ENCODE data around the gene TPSB2.

TPSB2 gene

GRCh38 chr16:1218930-1219611 lies 10.9 kb downstream of the TPSB2 start:
- no peak for DNase-seq

GRCh38 chr16:1218061-1218929 lies 11.7 kb downstream of the TPSB2 start:
- DNase-seq: no peak

- no peak for DNase-seq
These were observed 12.5 kb downstream of the TPSB2 start for GRCh38 chr16:1217526-1217925.

- DNase-seq: no peak
These were observed 13.1 kb downstream of the TPSB2 start for GRCh38 chr16:1216681-1217400.

GRCh38 chr16:1216296-1216619 lies 13.7 kb downstream of the TPSB2 start:
- no peak for DNase-seq

- no peak for DNase-seq
These were observed 14.2 kb downstream of the TPSB2 start for GRCh38 chr16:1215574-1216295.

- DNase-seq: no peak
These were observed 15.3 kb downstream of the TPSB2 start for GRCh38 chr16:1214719-1215118.

- no peak for DNase-seq
These were observed 16.1 kb downstream of the TPSB2 start for GRCh38 chr16:1213796-1214372.

- DNase-seq: no peak
These were observed 16.8 kb downstream of the TPSB2 start for GRCh38 chr16:1213231-1213630.

- no peak for DNase-seq
These were observed 17.3 kb downstream of the TPSB2 start for GRCh38 chr16:1212616-1213194.

GRCh38 chr16:1211451-1212268 lies 18.3 kb downstream of the TPSB2 start:
- no peak for DNase-seq

- DNase-seq: no peak
These were observed 19.5 kb downstream of the TPSB2 start for GRCh38 chr16:1210461-1210860.

- DNase-seq: no peak
These were observed 20.9 kb downstream of the TPSB2 start for GRCh38 chr16:1209081-1209480.

GRCh38 chr16:1208239-1208830 lies 21.6 kb downstream of the TPSB2 start:
- DNase-seq: peak in 1 of 5 donors; percentile 18

GRCh38 chr16:1206786-1207185 lies 23.2 kb downstream of the TPSB2 start:
- peak in 1 of 5 donors; percentile 15 for DNase-seq

GRCh38 chr16:1206326-1206725 lies 23.7 kb downstream of the TPSB2 start:
- no peak for DNase-seq

- no peak for DNase-seq
These were observed 25.1 kb downstream of the TPSB2 start for GRCh38 chr16:1204933-1205332.

GRCh38 chr16:1202274-1202673 lies 27.7 kb downstream of the TPSB2 start:
- no peak for DNase-seq

- DNase-seq: no peak
These were observed 28.5 kb downstream of the TPSB2 start for GRCh38 chr16:1201444-1201843.

- DNase-seq: no peak
These were observed 29.9 kb downstream of the TPSB2 start for GRCh38 chr16:1200014-1200627.
